Endodermal cell (in vitro differentiated cells): ENCODE results near the gene MAPK8. TPM values are rescaled to one million over a fixed set of nuclear protein-coding genes. Genes with fewer than 3 reads are reported as not detected.

Experiments
- DNase-seq: peaks from one replicate; pipeline ENCODE4 v3.0.0-alpha.2; 2017
- H3K27ac ChIP-seq: 2 replicates; pipeline ENCODE4 v1.5.1; 2013; ENCODE audit warnings: mild to moderate bottlenecking, low read depth, low read length, moderate library complexity
- H3K27me3 ChIP-seq: 2 replicates; pipeline ENCODE4 v1.6.1; 2013; ENCODE audit warnings: mild to moderate bottlenecking, low read length, moderate library complexity; ENCODE audit not compliant: insufficient read depth, control insufficient read depth, poor library complexity, severe bottlenecking
- H3K36me3 ChIP-seq: 2 replicates; pipeline ENCODE4 v1.7.0; 2013; ENCODE audit warnings: mild to moderate bottlenecking, low read length, moderate library complexity; ENCODE audit not compliant: control insufficient read depth, insufficient read depth
- H3K4me1 ChIP-seq: one replicate; pipeline ENCODE4 v1.7.0; 2013; ENCODE audit warnings: low read length; ENCODE audit not compliant: control insufficient read depth, insufficient read depth
- H3K4me3 ChIP-seq: 2 replicates; pipeline ENCODE4 v1.5.1; 2013; ENCODE audit warnings: mild to moderate bottlenecking, low read length, moderate library complexity
- H3K9ac ChIP-seq: 2 replicates; pipeline ENCODE4 v1.6.1; 2013; ENCODE audit warnings: mild to moderate bottlenecking, low read length, moderate library complexity; ENCODE audit not compliant: poor library complexity, severe bottlenecking; ENCODE audit errors: extremely low read depth
- H3K9me3 ChIP-seq: 2 replicates; pipeline ENCODE4 v1.6.1; 2013; ENCODE audit warnings: mild to moderate bottlenecking, low read length, moderate library complexity; ENCODE audit not compliant: control insufficient read depth
- H3K27ac Mint-ChIP-seq: 2 replicates; pipeline ENCODE4 v1.8.0; 2020; ENCODE audit warnings: mixed read lengths
- H3K27me3 Mint-ChIP-seq: 2 replicates; pipeline ENCODE4 v1.8.0; 2021; ENCODE audit warnings: mild to moderate bottlenecking, mixed read lengths; ENCODE audit not compliant: insufficient read depth
- H3K36me3 Mint-ChIP-seq: 2 replicates; pipeline ENCODE4 v1.8.0; 2020; ENCODE audit warnings: low read depth, mixed read lengths
- H3K4me1 Mint-ChIP-seq: 2 replicates; pipeline ENCODE4 v1.8.0; 2020; ENCODE audit warnings: mixed read lengths
- H3K4me3 Mint-ChIP-seq: 2 replicates; pipeline ENCODE4 v1.8.0; 2020; ENCODE audit warnings: mild to moderate bottlenecking, moderate library complexity, mixed read lengths
- H3K9me3 Mint-ChIP-seq: 2 replicates; pipeline ENCODE4 v1.8.0; 2020; ENCODE audit warnings: mild to moderate bottlenecking, mixed read lengths
- CTCF ChIP-seq: fragments of 200-600 bp; sonication (generic); conservative IDR thresholded peaks from 2 replicates; pipeline ENCODE4 v1.5.0; 2021; ENCODE audit warnings: antibody characterized with exemption, mild to moderate bottlenecking
- WGBS, 2 experiments: methylation state at CpG; one replicate each; pipeline versions ENCODE4 v1.1.5 to v1.1.7; 2013; ENCODE audit warnings: missing lambda C conversion rate in 2 of 2, mixed read lengths in 1 of 2; ENCODE audit not compliant: insufficient coverage in 1 of 2, insufficient read length in 1 of 2; 5-methylcytosine and 5-hydroxymethylcytosine counted together
- total RNA-seq, 2 donors: library from RNA; stranded (reverse); fragmentation: NEBNext Ultra II Directional in 1 of 2; extraction: Animal tissue kit (Norgen Biotek cat#: 25700) in 1 of 2; gene quantifications; 2 replicates in 1 of 2; 3 replicates in 1 of 2; pipeline ENCODE4 v1.2.1, GENCODE V29; 2021

The MAPK8 gene
- total RNA-seq, 2 donors from 2014 or later, result 84.2 to 146 TPM

- no peak for TF ChIP-seq CTCF
- no peak overlapping the region for H3K4me3 Mint-ChIP-seq
Measured at GRCh38 chr10:48299066-48299465, 7.4 kb upstream of the MAPK8 start.

GRCh38 chr10:48299692-48300091 lies 6.8 kb upstream of the MAPK8 start:
- WGBS, 2 experiments, result 50% methylated on average over 1 of the region's 1 CpG; no CpG with 5 or more reads in 1 of the 2 experiments
- Mint-ChIP-seq H3K27ac (no peak overlapping the region), H3K4me3 (no peak overlapping the region), H3K4me1 (peaks cover 6% of the 10 kb centered on the region), H3K9me3 (no peaks in the 10 kb centered on the region), H3K27me3 (peaks cover 28% of the 10 kb centered on the region), H3K36me3 (no peaks in the 10 kb centered on the region)
- no peaks in the 10 kb centered on the region for H3K36me3 ChIP-seq
- H3K4me1 ChIP-seq, result no peaks in the 10 kb centered on the region
- no peak overlapping the region for H3K4me3 ChIP-seq
- H3K27me3 ChIP-seq, result peaks cover 14% of the 10 kb centered on the region
- no peak overlapping the region for H3K27ac ChIP-seq
- DNase-seq, result no peak
- no peak for TF ChIP-seq CTCF
- H3K9ac ChIP-seq, result no peak overlapping the region
- H3K9me3 ChIP-seq, result no peaks in the 10 kb centered on the region

More at GRCh38 chr10:48299066-48299465, 7.4 kb upstream of the MAPK8 start:
- no peak overlapping the region for H3K4me3 ChIP-seq
- Mint-ChIP-seq H3K9me3 (no peaks in the 10 kb centered on the region), H3K36me3 (no peaks in the 10 kb centered on the region), H3K27ac (no peak overlapping the region), H3K27me3 (peaks cover 22% of the 10 kb centered on the region), H3K4me1 (peaks cover 6% of the 10 kb centered on the region)
- no peak overlapping the region for H3K9ac ChIP-seq
- no peaks in the 10 kb centered on the region for H3K9me3 ChIP-seq
- 90 to 93% methylated on average over 4 to 7 of the region's 7 CpGs for WGBS, 2 experiments
- no peak overlapping the region for H3K27ac ChIP-seq
- H3K27me3 ChIP-seq, result peaks cover 8% of the 10 kb centered on the region
- DNase-seq, result no peak
- H3K4me1 ChIP-seq, result no peaks in the 10 kb centered on the region
- no peaks in the 10 kb centered on the region for H3K36me3 ChIP-seq

GRCh38 chr10:48300556-48300955 lies 5.9 kb upstream of the MAPK8 start:
- Mint-ChIP-seq H3K4me1 (peaks cover 6% of the 10 kb centered on the region), H3K9me3 (no peaks in the 10 kb centered on the region), H3K27ac (no peak overlapping the region), H3K36me3 (no peaks in the 10 kb centered on the region), H3K27me3 (peaks cover 33% of the 10 kb centered on the region), H3K4me3 (no peak overlapping the region)
- 76 to 77% methylated on average over 2 of the region's 2 CpGs for WGBS, 2 experiments
- peak; percentile 67 for TF ChIP-seq CTCF
- Histone ChIP-seq H3K36me3 (no peaks in the 10 kb centered on the region), H3K27ac (no peak overlapping the region), H3K4me1 (no peaks in the 10 kb centered on the region), H3K9ac (no peak overlapping the region), H3K9me3 (no peaks in the 10 kb centered on the region), H3K27me3 (peaks cover 21% of the 10 kb centered on the region), H3K4me3 (no peak overlapping the region)
- DNase-seq, result peak; percentile 70
